H1 (cell line): Measurements from ENCODE around the gene GKN2. TPM values are rescaled to one million over a fixed set of nuclear protein-coding genes. Genes with fewer than 3 reads are reported as not detected.

Experiments
- EZH2 ChIP-seq: fragments of 200-600 bp; sonication (generic); IDR thresholded peaks from 2 replicates; pipeline ENCODE4 v1.7.1; 2012; ENCODE audit warnings: low read depth, mild to moderate bottlenecking, moderate library complexity, low read length, inconsistent platforms; ENCODE audit not compliant: severe bottlenecking
- HDAC2 ChIP-seq, 2 experiments: fragments of 300-600 bp in 1 of 2; sonication (generic) in 1 of 2; IDR thresholded peaks; 2 replicates each; pipeline ENCODE4 v1.6.1; 2011 to 2012; ENCODE audit warnings: low read depth in 2 of 2, low read length in 2 of 2, mild to moderate bottlenecking in 2 of 2, moderate library complexity in 2 of 2, borderline replicate concordance in 1 of 2, inconsistent platforms in 1 of 2
- KDM5A ChIP-seq: fragments of 200-600 bp; IDR thresholded peaks from 2 replicates; pipeline ENCODE4 v1.7.1; 2012; ENCODE audit warnings: mild to moderate bottlenecking, low read length, inconsistent platforms, mixed read lengths
- RXRA ChIP-seq: IDR thresholded peaks from 2 replicates; pipeline ENCODE4 v1.6.1; 2011; ENCODE audit warnings: low read depth, mild to moderate bottlenecking, low read length, moderate library complexity; ENCODE audit not compliant: insufficient read depth
- SP4 ChIP-seq: IDR thresholded peaks from 2 replicates; pipeline ENCODE4 v1.6.1; 2012; ENCODE audit warnings: low read length, inconsistent platforms
- TAF1 ChIP-seq: IDR thresholded peaks from 2 replicates; pipeline ENCODE4 v1.6.1; 2011; ENCODE audit warnings: mild to moderate bottlenecking, low read depth, low read length
- TEAD4 ChIP-seq: IDR thresholded peaks from 2 replicates; pipeline ENCODE4 v1.6.1; 2012; ENCODE audit warnings: low read depth, low read length, inconsistent platforms, mixed read lengths
- USF2 ChIP-seq: IDR thresholded peaks from 2 replicates; pipeline ENCODE4 v1.6.1; 2011; ENCODE audit warnings: low read length, improper control_type of control experiment
- polyA plus RNA-seq, 7 experiments: library from polyadenylated mRNA; depleted of rRNA in 3 of 7; stranded (reverse) in 5 of 7; unstranded in 2 of 7; fragments of >200 nt in 5 of 7; fragments of 200-250 nt in 2 of 7; gene quantifications; 1 replicate in 5 of 7; 2 replicates in 1 of 7; 4 replicates in 1 of 7; pipeline versions ENCODE4 v1.2.1 to v1.2.3, GENCODE V29; 2011 to 2013; ENCODE audit warnings: missing spikeins in 2 of 7, mixed read lengths in 2 of 7
- total RNA-seq: library from RNA; stranded (reverse); fragmentation: NEBNext Ultra II Directional; extraction: Animal tissue kit (Norgen Biotek cat#: 25700); gene quantifications from 2 replicates; pipeline ENCODE4 v1.2.1, GENCODE V29; 2021

Gene GKN2
- total and polyA plus RNA-seq, 2 of the 8 experiments (the other 6 are each of a cell fraction or from before 2014, with no cell fraction given) = not detected

DNA sequence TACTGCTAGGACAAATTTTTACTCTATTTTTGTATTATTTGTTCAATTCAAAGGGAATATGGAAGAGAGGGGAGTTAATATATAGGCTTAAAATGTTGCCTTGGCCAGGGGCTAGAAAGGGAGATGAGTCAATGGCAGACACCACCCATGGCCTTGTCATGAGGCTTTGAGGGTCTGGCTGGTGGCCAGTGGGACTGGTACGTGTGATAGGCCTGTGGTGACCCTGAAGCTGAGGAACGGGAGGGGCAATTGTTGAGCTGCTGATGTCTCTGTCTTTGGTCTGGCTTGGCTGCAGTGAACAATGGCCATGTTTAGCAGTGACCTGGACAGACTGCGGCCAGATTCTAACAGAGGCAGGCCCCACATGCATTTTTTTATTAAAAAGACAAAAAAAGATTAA lies 40.2 kb upstream of the GKN2 start (continued):
- TF ChIP-seq EZH2 (no peak), TAF1 (no peak), USF2 (no peak), TEAD4 (no peak), KDM5A (no peak), RXRA (no peak), HDAC2 (IDR thresholded peaks at IDR 0.05; ENCODE audit: borderline replicate concordance in 1 of 2, low read depth in 2 of 2, low read length in 2 of 2) (no peak), SP4 (no peak)
